Spinal cord (tissue), 10 donors: ENCODE results near the gene MCEMP1. TPM values are rescaled to one million over a fixed set of nuclear protein-coding genes. Genes with fewer than 3 reads are reported as not detected.

Experiments
- DNase-seq, 6 donors: peaks; one replicate each; pipeline versions ENCODE4 v3.0.0 to v3.0.0-alpha.2; 2013 to 2015; ENCODE audit warnings: low spot score in 6 of 6, low read depth in 4 of 6
- H3K27ac ChIP-seq: one replicate; pipeline ENCODE4 v1.5.1; 2013; ENCODE audit warnings: low read depth, low read length, control low read depth
- H3K27me3 ChIP-seq: one replicate; pipeline ENCODE4 v1.6.1; 2013; ENCODE audit warnings: low read length; ENCODE audit not compliant: control insufficient read depth, insufficient read depth
- H3K36me3 ChIP-seq: one replicate; pipeline ENCODE4 v1.6.1; 2013; ENCODE audit warnings: low read length; ENCODE audit not compliant: control insufficient read depth, insufficient read depth
- H3K4me1 ChIP-seq: one replicate; pipeline ENCODE4 v1.6.1; 2013; ENCODE audit warnings: low read length; ENCODE audit not compliant: control insufficient read depth, insufficient read depth
- H3K4me3 ChIP-seq: one replicate; pipeline ENCODE4 v1.5.1; 2013; ENCODE audit warnings: low read depth, low read length, control low read depth
- H3K9me3 ChIP-seq: one replicate; pipeline ENCODE4 v1.6.1; 2013; ENCODE audit warnings: low read length; ENCODE audit not compliant: control insufficient read depth, insufficient read depth
- WGBS: methylation state at CpG from one replicate; pipeline ENCODE4 v1.1.5; 2013; ENCODE audit warnings: missing lambda C conversion rate; ENCODE audit not compliant: insufficient coverage; 5-methylcytosine and 5-hydroxymethylcytosine counted together
- polyA plus RNA-seq, 2 donors: library from polyadenylated mRNA; unstranded; fragments of 120-200 nt; gene quantifications; one replicate each; pipeline ENCODE4 v1.2.1, GENCODE V29; 2013; ENCODE audit not compliant: insufficient read length in 2 of 2
- total RNA-seq, 2 donors: library from RNA; depleted of rRNA in 1 of 2; stranded (reverse); fragments of 120-200 nt in 1 of 2; fragments of >200 nt in 1 of 2; gene quantifications; one replicate each; pipeline versions ENCODE4 v1.2.3 to v1.2.4, GENCODE V29; 2013 to 2014
- donor health status: healthy.

MCEMP1 gene
- total and polyA plus RNA-seq, 4 donors: 0.41 to 1.7 TPM; not detected in 2

DNA sequence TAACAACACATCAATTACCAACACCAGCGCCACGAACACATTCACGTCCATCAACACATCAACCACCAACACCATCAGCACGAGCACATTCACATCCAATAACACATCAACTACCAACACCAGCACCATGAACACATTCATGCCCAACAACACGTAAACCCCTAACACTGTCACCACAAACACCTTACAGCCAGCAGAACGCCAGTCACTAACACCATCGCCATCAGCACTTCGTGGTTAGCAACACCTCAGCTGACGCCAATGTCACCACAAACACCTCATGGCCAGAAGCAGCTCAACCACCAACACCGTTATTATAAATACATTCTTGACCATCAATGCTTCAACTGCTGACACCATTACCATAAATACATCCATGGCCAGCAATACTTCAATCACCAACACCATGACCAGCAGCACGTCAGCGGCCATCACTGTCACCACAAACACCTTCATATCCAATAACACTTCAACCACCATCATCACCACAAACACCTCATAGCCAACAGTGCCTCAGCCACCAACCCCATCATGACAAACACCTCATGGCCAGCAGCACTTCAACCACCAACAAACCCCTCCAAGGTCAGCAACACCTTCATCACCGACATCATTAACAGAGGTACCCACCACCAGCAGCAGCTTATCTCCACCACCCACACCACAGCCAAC is 15.7 kb downstream of the MCEMP1 start:
- DNase-seq: no peak
- H3K4me3 ChIP-seq: no peak overlapping the region
- WGBS: 71% methylated on average over 13 of the region's 13 CpGs
- H3K27me3 ChIP-seq: peaks cover 2% of the 10 kb centered on the region
- no peaks in the 10 kb centered on the region for H3K4me1 ChIP-seq
- H3K27ac ChIP-seq: no peak overlapping the region
- no peaks in the 10 kb centered on the region for H3K36me3 ChIP-seq
- H3K9me3 ChIP-seq: no peaks in the 10 kb centered on the region

DNA sequence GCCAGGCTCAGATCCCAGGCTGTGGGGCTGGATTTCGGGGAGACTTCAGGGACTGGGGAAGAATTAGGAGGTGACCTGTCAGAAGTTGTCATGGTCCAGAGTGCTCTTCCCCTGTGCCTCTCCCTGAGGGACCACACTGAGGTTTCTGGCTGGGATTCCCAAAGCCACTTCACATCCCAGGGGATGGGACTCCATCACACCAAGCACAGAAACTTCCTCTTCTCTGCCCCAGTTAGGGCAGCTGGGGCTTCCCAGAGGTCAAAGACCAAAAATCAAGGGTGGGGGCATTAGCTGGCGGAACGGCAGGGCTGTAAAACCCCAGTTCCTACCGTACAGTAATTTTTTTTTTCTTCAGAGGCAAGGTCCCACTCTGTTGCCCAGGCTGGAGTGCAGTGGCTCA is 17.6 kb downstream of the MCEMP1 start:
- 51% methylated on average over 4 of the region's 4 CpGs for WGBS

GRCh38 chr19:7697721-7698287 is 20.9 kb downstream of the MCEMP1 start:
- Histone ChIP-seq H3K36me3 (no peaks in the 10 kb centered on the region), H3K4me1 (no peaks in the 10 kb centered on the region), H3K27me3 (peaks cover 18% of the 10 kb centered on the region), H3K9me3 (no peaks in the 10 kb centered on the region), H3K27ac (no peak overlapping the region), H3K4me3 (no peak overlapping the region)
- WGBS: 87% methylated on average over 10 of the region's 10 CpGs
- DNase-seq: no peak

More for the DNA sequence above, 17.6 kb downstream of the MCEMP1 start:
- Histone ChIP-seq H3K36me3 (no peaks in the 10 kb centered on the region), H3K9me3 (no peaks in the 10 kb centered on the region), H3K27me3 (peaks cover 17% of the 10 kb centered on the region), H3K4me1 (no peaks in the 10 kb centered on the region), H3K27ac (no peak overlapping the region), H3K4me3 (no peak overlapping the region)
- no peak for DNase-seq

GRCh38 chr19:7698583-7698982 is 21.7 kb downstream of the MCEMP1 start:
- Histone ChIP-seq H3K27ac (no peak overlapping the region), H3K4me3 (no peak overlapping the region), H3K9me3 (no peaks in the 10 kb centered on the region), H3K4me1 (no peaks in the 10 kb centered on the region), H3K36me3 (no peaks in the 10 kb centered on the region), H3K27me3 (peaks cover 18% of the 10 kb centered on the region)
- whole genome bisulfite sequencing: 42% methylated on average over 9 of the region's 11 CpGs
- no peak for DNase-seq

DNA sequence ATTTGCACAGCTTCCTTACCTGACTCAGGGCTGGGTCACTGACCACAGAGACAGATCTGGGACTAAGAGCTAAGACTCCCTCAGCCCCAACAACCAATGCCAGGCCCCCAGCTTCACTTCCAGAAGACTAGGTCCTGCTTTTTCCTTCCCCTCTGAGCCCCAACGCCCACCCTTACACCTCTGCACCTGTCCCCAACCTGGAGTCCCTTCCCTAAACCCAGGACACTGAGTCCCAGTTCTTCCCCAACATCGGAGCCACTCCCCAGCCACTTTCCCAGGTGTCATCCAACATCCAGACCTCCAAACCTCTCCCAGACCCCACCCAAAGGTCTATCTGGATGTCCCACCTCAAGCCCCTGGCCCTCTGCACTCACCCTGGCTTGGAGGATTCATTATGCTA is 22.1 kb downstream of the MCEMP1 start:
- Histone ChIP-seq H3K27me3 (peaks cover 18% of the 10 kb centered on the region), H3K4me3 (no peak overlapping the region), H3K4me1 (no peaks in the 10 kb centered on the region), H3K27ac (no peak overlapping the region), H3K9me3 (no peaks in the 10 kb centered on the region), H3K36me3 (no peaks in the 10 kb centered on the region)
- 39% methylated on average over 1 of the region's 2 CpGs for WGBS
- DNase-seq: no peak

DNA sequence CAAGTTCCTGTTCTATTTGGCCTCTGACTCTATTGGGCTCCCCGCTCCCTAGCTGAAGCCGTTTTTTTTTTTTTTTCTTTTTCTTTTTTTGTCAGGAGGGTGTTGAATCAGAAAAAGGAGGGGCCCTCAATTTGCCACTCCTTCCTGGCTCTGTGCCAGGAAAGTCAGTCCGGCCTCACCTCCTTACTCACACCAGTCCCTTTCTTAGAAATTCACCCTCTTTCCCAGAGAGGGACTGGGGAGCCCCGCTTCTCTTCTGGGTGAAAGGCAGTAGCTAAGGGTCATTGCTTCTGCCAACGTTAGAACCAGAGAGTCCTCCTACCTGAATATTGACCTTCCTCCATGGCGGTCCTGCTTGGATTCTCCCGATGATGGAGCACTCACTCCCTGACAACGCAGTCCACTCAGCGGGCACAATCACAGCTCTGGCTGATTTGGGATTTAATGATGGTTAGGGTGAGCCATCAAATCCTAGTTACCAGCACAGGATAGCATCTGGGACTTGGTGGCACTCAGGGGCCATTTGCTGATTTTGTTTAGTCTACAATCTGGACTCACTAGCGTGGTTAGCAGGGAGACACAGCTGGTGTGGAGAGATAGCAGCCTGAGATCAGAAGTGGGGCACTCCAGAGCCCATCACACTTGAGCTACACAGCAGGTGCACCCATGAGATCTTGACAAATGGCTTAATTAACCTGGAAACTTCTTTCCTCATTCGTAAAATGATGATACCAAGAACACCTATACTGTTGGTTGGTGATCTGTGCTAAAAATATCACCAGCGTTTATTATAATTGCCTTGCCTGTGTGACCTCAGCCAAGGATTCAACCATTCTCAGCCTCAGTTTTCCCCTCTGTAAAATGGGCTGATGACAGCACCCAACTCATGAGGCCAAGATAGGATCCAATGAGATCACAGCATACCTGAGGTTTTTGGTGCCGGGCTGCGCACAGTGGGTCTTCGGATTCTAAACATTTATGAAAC is 22.8 kb downstream of the MCEMP1 start:
- no peaks in the 10 kb centered on the region for H3K9me3 ChIP-seq
- WGBS: 66% methylated on average over 7 of the region's 15 CpGs
- no peak for DNase-seq
- H3K27me3 ChIP-seq: peaks cover 18% of the 10 kb centered on the region
- no peaks in the 10 kb centered on the region for H3K36me3 ChIP-seq
- no peaks in the 10 kb centered on the region for H3K4me1 ChIP-seq
- H3K4me3 ChIP-seq: no peak overlapping the region
- H3K27ac ChIP-seq: no peak overlapping the region

GRCh38 chr19:7701049-7701653 is 24.3 kb downstream of the MCEMP1 start:
- WGBS: 88% methylated on average over 11 of the region's 12 CpGs
- H3K27me3 ChIP-seq: peaks cover 18% of the 10 kb centered on the region
- no peak overlapping the region for H3K4me3 ChIP-seq
- H3K4me1 ChIP-seq: no peaks in the 10 kb centered on the region
- no peaks in the 10 kb centered on the region for H3K9me3 ChIP-seq
- no peak for DNase-seq
- no peaks in the 10 kb centered on the region for H3K36me3 ChIP-seq
- no peak overlapping the region for H3K27ac ChIP-seq

DNA sequence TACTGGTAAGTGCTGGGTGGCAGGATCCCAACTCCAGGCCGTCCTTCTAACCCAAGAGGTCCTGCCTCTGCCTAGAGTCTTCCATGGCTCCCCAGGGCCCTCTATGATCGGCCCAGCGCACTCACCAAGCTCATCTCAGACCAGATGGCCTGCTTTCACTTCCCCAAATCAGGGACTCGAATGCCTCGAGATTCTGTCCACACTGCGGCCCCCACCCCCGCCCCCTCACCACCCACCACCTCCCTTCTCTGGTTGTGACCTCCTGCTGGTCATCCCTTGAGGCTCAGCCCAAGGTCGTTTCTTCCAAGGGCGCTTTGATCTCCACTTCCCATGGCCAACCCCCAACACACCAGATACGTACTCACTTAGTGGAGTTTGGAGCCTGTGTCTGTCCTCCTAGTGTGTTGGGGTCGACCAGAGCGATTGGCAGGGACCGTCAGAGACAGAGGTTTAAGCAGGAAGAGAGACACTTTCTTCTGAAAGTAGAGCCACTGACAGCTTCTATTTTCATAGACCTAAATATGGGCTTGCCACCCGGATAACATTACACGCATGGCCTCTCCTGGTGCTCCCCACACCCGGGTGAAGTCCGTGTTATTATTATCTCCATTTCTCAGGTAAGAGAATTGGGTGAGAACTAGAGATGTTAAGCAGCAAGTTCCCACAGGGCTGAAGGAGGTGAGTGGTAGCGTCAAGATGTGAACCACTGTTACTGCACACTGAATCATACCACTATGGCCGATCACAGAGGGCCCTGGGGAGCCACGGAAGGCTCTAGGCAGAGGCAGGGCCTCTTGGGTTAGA is 25.0 kb downstream of the MCEMP1 start, which contains the start of gene FCER2:
FCER2 (minus strand) TSS at position 478 of the 804 bp plus-strand sequence. CDS start 2,371 bp downstream, outside the sequence.
- Histone ChIP-seq H3K9me3 (no peaks in the 10 kb centered on the region), H3K27ac (no peak within 1 kb of the TSS), H3K4me1 (no peaks in the 10 kb centered on the region), H3K36me3 (no peaks in the 10 kb centered on the region), H3K4me3 (no peak within 1 kb of the TSS), H3K27me3 (peaks cover 16% of the 10 kb centered on the region)
- DNase-seq: no peak
- WGBS: 66% methylated on average over 13 of the region's 20 CpGs

GRCh38 chr19:7703332-7703731 is 26.4 kb downstream of the MCEMP1 start:
- 64% methylated on average over 8 of the region's 8 CpGs for WGBS
- no peak overlapping the region for H3K27ac ChIP-seq
- H3K9me3 ChIP-seq: no peaks in the 10 kb centered on the region
- no peaks in the 10 kb centered on the region for H3K36me3 ChIP-seq
- no peaks in the 10 kb centered on the region for H3K4me1 ChIP-seq
- H3K27me3 ChIP-seq: peaks cover 10% of the 10 kb centered on the region
- H3K4me3 ChIP-seq: no peak overlapping the region
- no peak for DNase-seq
